Astrocyte (in vitro differentiated cells and primary cell): ENCODE data around the gene SLC6A2. TPM values are rescaled to one million over a fixed set of nuclear protein-coding genes. Genes with fewer than 3 reads are reported as not detected.

Experiments
- DNase-seq: peaks from one replicate; pipeline ENCODE4 v3.0.0-alpha.2; 2010; ENCODE audit warnings: low read depth
- FAIRE-seq: peaks from 2 replicates; lab custom pipeline; 2011; peaks lifted over from hg19 to GRCh38; lab: Jason Lieb, UNC
- H2AFZ ChIP-seq: 2 replicates; pipeline ENCODE4 v1.6.0; 2012; ENCODE audit warnings: low read depth, low read length, inconsistent platforms
- H3K27ac ChIP-seq: 2 replicates; pipeline ENCODE4 v1.5.1; 2011; ENCODE audit warnings: low read depth, low read length, inconsistent platforms
- H3K27me3 ChIP-seq: 2 replicates; pipeline ENCODE4 v1.6.0; 2011; ENCODE audit warnings: low read length, inconsistent platforms; ENCODE audit not compliant: insufficient read depth
- H3K36me3 ChIP-seq: 2 replicates; pipeline ENCODE4 v1.5.1; 2011; ENCODE audit warnings: low read length, inconsistent platforms; ENCODE audit not compliant: insufficient read depth
- H3K4me1 ChIP-seq: 2 replicates; pipeline ENCODE4 v1.5.1; 2011; ENCODE audit warnings: low read length, inconsistent platforms; ENCODE audit not compliant: insufficient read depth
- H3K4me2 ChIP-seq: 2 replicates; pipeline ENCODE4 v1.6.0; 2012; ENCODE audit warnings: low read length, inconsistent platforms
- H3K4me3 ChIP-seq: 2 replicates; pipeline ENCODE4 v1.5.1; 2011; ENCODE audit warnings: low read depth, mild to moderate bottlenecking, low read length, inconsistent platforms; ENCODE audit not compliant: insufficient read depth
- H3K79me2 ChIP-seq: 2 replicates; pipeline ENCODE4 v1.6.0; 2012; ENCODE audit warnings: mild to moderate bottlenecking, low read length, inconsistent platforms; ENCODE audit not compliant: insufficient read depth
- H3K9ac ChIP-seq: 2 replicates; pipeline ENCODE4 v1.6.0; 2012; ENCODE audit warnings: mild to moderate bottlenecking, low read length, inconsistent platforms
- H3K9me3 ChIP-seq: 2 replicates; pipeline ENCODE4 v1.5.1; 2012; ENCODE audit warnings: low read depth, mild to moderate bottlenecking, low read length, inconsistent platforms; ENCODE audit not compliant: insufficient read depth
- H4K20me1 ChIP-seq: 2 replicates; pipeline ENCODE4 v1.6.0; 2012; ENCODE audit warnings: low read length, inconsistent platforms; ENCODE audit not compliant: insufficient read depth
- H3K27ac Mint-ChIP-seq: one replicate; pipeline ENCODE4 v1.8.0; 2021; ENCODE audit warnings: mild to moderate bottlenecking, mixed read lengths; ENCODE audit not compliant: unreplicated experiment
- H3K27me3 Mint-ChIP-seq: one replicate; pipeline ENCODE4 v1.8.0; 2021; ENCODE audit warnings: low read depth, mixed read lengths; ENCODE audit not compliant: unreplicated experiment
- H3K36me3 Mint-ChIP-seq: one replicate; pipeline ENCODE4 v1.8.0; 2021; ENCODE audit warnings: low read depth, mixed read lengths; ENCODE audit not compliant: unreplicated experiment
- H3K4me1 Mint-ChIP-seq: one replicate; pipeline ENCODE4 v1.8.0; 2021; ENCODE audit warnings: low read depth, mixed read lengths; ENCODE audit not compliant: unreplicated experiment
- H3K4me3 Mint-ChIP-seq: one replicate; pipeline ENCODE4 v1.8.0; 2021; ENCODE audit warnings: mild to moderate bottlenecking, moderate library complexity, mixed read lengths; ENCODE audit not compliant: unreplicated experiment
- H3K9me3 Mint-ChIP-seq: one replicate; pipeline ENCODE4 v1.8.0; 2021; ENCODE audit warnings: mild to moderate bottlenecking, mixed read lengths; ENCODE audit not compliant: unreplicated experiment
- CTCF ChIP-seq: IDR thresholded peaks from 2 replicates; pipeline ENCODE4 v1.5.1; 2011; ENCODE audit warnings: low read depth, mild to moderate bottlenecking, inconsistent platforms, low read length, moderate library complexity; ENCODE audit not compliant: insufficient read depth
- EZH2 ChIP-seq: IDR thresholded peaks from 2 replicates; pipeline ENCODE4 v1.6.1; 2012; ENCODE audit warnings: mild to moderate bottlenecking, low read length, inconsistent platforms; ENCODE audit not compliant: insufficient read depth
- total RNA-seq: library from RNA; stranded (reverse); gene quantifications from 2 replicates; pipeline ENCODE4 v1.2.1, GENCODE V29; 2021

The SLC6A2 gene
- total RNA-seq, 1 donor from 2014 or later: not detected

GRCh38 chr16:55713103-55713502 is 57.3 kb downstream of the SLC6A2 start:
- H3K27ac Mint-ChIP-seq: no peak overlapping the region
- no peak for FAIRE-seq
- DNase-seq: no peak

GRCh38 chr16:55717326-55717725 is 61.5 kb downstream of the SLC6A2 start:
- no peaks in the 10 kb centered on the region for H3K27me3 ChIP-seq
- H4K20me1 ChIP-seq: no peaks in the 10 kb centered on the region
- no peaks in the 10 kb centered on the region for H3K9me3 Mint-ChIP-seq
- H3K4me1 Mint-ChIP-seq: no peaks in the 10 kb centered on the region
- no peak overlapping the region for H3K4me2 ChIP-seq
- no peak overlapping the region for H3K27ac ChIP-seq
- H3K4me1 ChIP-seq: no peaks in the 10 kb centered on the region
- no peak overlapping the region for H3K9ac ChIP-seq
- no peak overlapping the region for H3K4me3 Mint-ChIP-seq
- H3K36me3 ChIP-seq: no peaks in the 10 kb centered on the region
- no peak overlapping the region for H3K27ac Mint-ChIP-seq
- no peak for TF ChIP-seq CTCF
- TF ChIP-seq EZH2: no peak
- no peaks in the 10 kb centered on the region for H3K79me2 ChIP-seq
- no peaks in the 10 kb centered on the region for H3K36me3 Mint-ChIP-seq
- no peak for DNase-seq
- no peaks in the 10 kb centered on the region for H3K9me3 ChIP-seq
- FAIRE-seq: no peak
- H2AFZ ChIP-seq: no peak overlapping the region
- peaks cover 42% of the 10 kb centered on the region for H3K27me3 Mint-ChIP-seq
- H3K4me3 ChIP-seq: no peak overlapping the region

More at GRCh38 chr16:55713103-55713502, 57.3 kb downstream of the SLC6A2 start:
- H3K79me2 ChIP-seq: no peaks in the 10 kb centered on the region
- no peaks in the 10 kb centered on the region for H3K27me3 ChIP-seq
- Mint-ChIP-seq H3K9me3 (no peaks in the 10 kb centered on the region), H3K27me3 (peaks cover 50% of the 10 kb centered on the region), H3K36me3 (no peaks in the 10 kb centered on the region), H3K4me3 (no peak overlapping the region), H3K4me1 (no peaks in the 10 kb centered on the region)
- no peak overlapping the region for H2AFZ ChIP-seq
- no peak overlapping the region for H3K4me3 ChIP-seq
- no peaks in the 10 kb centered on the region for H3K4me1 ChIP-seq
- H3K27ac ChIP-seq: no peak overlapping the region
- no peak overlapping the region for H3K4me2 ChIP-seq
- no peaks in the 10 kb centered on the region for H3K9me3 ChIP-seq
- H3K36me3 ChIP-seq: no peaks in the 10 kb centered on the region
- no peak overlapping the region for H3K9ac ChIP-seq
- no peaks in the 10 kb centered on the region for H4K20me1 ChIP-seq
- no peak for TF ChIP-seq CTCF
- TF ChIP-seq EZH2: no peak

GRCh38 chr16:55725055-55725777 is 69.4 kb downstream of the SLC6A2 start:
- no peak for TF ChIP-seq CTCF
- TF ChIP-seq EZH2: no peak
- Histone ChIP-seq H3K4me3 (no peak overlapping the region), H3K79me2 (no peaks in the 10 kb centered on the region), H3K27me3 (no peaks in the 10 kb centered on the region), H3K9me3 (no peaks in the 10 kb centered on the region), H2AFZ (no peak overlapping the region), H4K20me1 (no peaks in the 10 kb centered on the region), H3K4me1 (no peaks in the 10 kb centered on the region), H3K4me2 (no peak overlapping the region), H3K36me3 (no peaks in the 10 kb centered on the region), H3K27ac (no peak overlapping the region), H3K9ac (no peak overlapping the region)
- Mint-ChIP-seq H3K36me3 (no peaks in the 10 kb centered on the region), H3K4me1 (no peaks in the 10 kb centered on the region), H3K9me3 (no peaks in the 10 kb centered on the region), H3K4me3 (no peak overlapping the region), H3K27me3 (peaks cover 43% of the 10 kb centered on the region), H3K27ac (no peak overlapping the region)
- no peak for FAIRE-seq
- no peak for DNase-seq
